ENCODE results near the gene PDCD1LG2.

DNA sequence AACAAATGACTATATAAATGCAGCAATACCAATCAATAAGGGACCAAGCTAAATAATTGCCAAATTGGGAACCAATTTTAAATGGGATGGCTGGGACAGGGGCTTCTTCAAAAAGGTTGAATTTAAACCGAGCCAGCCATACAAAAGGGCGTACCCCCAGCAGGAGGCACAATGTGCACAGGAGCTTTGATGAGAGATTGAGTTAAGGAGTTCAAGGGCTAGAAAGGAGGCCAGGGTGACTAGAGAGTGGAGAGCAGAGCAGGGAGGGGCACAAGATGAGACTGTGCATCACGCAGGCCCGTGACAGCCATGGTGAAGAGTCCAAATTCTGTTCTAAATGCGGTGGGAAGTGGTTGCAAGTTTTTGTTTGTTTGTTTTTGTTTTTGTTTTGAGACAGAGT is 23.3 kb upstream of the PDCD1LG2 start:
- no peak for TF ChIP-seq RCOR1 (IDR thresholded peaks at IDR 0.05; ENCODE audit: low read length)
- TF ChIP-seq, protein P1, sequence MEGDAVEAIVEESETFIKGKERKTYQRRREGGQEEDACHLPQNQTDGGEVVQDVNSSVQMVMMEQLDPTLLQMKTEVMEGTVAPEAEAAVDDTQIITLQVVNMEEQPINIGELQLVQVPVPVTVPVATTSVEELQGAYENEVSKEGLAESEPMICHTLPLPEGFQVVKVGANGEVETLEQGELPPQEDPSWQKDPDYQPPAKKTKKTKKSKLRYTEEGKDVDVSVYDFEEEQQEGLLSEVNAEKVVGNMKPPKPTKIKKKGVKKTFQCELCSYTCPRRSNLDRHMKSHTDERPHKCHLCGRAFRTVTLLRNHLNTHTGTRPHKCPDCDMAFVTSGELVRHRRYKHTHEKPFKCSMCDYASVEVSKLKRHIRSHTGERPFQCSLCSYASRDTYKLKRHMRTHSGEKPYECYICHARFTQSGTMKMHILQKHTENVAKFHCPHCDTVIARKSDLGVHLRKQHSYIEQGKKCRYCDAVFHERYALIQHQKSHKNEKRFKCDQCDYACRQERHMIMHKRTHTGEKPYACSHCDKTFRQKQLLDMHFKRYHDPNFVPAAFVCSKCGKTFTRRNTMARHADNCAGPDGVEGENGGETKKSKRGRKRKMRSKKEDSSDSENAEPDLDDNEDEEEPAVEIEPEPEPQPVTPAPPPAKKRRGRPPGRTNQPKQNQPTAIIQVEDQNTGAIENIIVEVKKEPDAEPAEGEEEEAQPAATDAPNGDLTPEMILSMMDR (IDR thresholded peaks at IDR 0.05), result no peak
- no peak for TF ChIP-seq EP300 (IDR thresholded peaks at IDR 0.05; ENCODE audit: borderline replicate concordance in 1 of 2, low read depth in 1 of 2, low read length in 1 of 2)
- no peak for TF ChIP-seq CHD2 (IDR thresholded peaks at IDR 0.05; ENCODE audit: low read length, partially characterized antibody)
- no peak for TF ChIP-seq POLR2AphosphoS5 (IDR thresholded peaks at IDR 0.05; ENCODE audit: low read depth, low read length)
- TF ChIP-seq TAF1 (IDR thresholded peaks at IDR 0.05; ENCODE audit: borderline replicate concordance, low read depth, low read length), result no peak
- TF ChIP-seq, protein P2, sequence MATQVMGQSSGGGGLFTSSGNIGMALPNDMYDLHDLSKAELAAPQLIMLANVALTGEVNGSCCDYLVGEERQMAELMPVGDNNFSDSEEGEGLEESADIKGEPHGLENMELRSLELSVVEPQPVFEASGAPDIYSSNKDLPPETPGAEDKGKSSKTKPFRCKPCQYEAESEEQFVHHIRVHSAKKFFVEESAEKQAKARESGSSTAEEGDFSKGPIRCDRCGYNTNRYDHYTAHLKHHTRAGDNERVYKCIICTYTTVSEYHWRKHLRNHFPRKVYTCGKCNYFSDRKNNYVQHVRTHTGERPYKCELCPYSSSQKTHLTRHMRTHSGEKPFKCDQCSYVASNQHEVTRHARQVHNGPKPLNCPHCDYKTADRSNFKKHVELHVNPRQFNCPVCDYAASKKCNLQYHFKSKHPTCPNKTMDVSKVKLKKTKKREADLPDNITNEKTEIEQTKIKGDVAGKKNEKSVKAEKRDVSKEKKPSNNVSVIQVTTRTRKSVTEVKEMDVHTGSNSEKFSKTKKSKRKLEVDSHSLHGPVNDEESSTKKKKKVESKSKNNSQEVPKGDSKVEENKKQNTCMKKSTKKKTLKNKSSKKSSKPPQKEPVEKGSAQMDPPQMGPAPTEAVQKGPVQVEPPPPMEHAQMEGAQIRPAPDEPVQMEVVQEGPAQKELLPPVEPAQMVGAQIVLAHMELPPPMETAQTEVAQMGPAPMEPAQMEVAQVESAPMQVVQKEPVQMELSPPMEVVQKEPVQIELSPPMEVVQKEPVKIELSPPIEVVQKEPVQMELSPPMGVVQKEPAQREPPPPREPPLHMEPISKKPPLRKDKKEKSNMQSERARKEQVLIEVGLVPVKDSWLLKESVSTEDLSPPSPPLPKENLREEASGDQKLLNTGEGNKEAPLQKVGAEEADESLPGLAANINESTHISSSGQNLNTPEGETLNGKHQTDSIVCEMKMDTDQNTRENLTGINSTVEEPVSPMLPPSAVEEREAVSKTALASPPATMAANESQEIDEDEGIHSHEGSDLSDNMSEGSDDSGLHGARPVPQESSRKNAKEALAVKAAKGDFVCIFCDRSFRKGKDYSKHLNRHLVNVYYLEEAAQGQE (IDR thresholded peaks at IDR 0.05; ENCODE audit: low read depth, low read length), result no peak
- no peak for TF ChIP-seq RXRA (IDR thresholded peaks at IDR 0.05; ENCODE audit: borderline replicate concordance, low read depth)

Data from SK-N-SH (cell line).